ENCODE measurements around the gene ISLR. TPM values are rescaled to one million over a fixed set of nuclear protein-coding genes. Genes with fewer than 3 reads are reported as not detected.

ISLR gene
- total and polyA plus RNA-seq, 2 experiments from 2014 or later: 125 to 127 TPM

DNA sequence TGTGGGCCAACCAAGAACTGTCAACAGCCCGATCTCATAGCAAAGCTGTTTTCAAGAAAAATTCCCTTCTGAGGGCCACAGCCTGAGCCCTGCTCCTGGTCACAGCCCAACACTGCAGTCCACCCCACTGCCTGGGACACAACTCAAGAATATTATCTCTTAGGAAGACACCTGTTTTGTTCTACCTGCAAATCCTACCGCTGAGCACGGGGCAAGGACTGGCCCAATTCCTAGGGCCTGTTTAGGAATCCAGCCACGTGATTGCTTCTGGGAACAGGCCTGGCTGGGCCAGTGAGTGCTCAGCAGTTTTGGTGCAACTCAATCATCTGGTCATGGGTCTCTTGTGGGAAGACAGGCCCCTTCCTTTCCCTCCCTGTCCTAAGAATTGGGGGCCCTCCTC is 34.9 kb upstream of the ISLR start:
- H3K27ac ChIP-seq: no peak overlapping the region

DNA sequence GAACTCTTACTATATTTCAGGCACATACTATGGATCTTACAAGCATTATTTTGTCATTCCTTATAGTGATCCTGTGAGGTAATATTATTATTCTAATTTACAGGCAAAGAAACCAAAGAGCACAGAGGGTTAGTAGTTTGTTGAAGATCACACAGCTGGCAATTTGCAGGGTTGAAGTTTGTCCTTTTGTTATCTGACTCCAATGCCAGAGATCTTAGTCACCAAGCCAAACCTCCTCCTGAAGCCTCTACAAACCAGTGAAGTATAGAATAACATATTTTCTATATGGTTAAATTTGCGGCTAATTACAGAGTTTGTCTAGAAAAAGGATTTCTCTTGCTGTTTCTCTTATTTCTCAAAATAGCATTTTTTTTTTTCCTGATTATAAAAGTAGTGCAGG is 31.9 kb upstream of the ISLR start:
- Histone ChIP-seq H3F3A (ENCODE audit: insufficient read depth) (no peaks in the 10 kb centered on the region; the same call in 1 of the 2 replicates), H4K20me1 (ENCODE audit: insufficient read depth) (no peaks in the 10 kb centered on the region; the same call in 1 of the 2 replicates), H3K27ac (no peak overlapping the region), H2AFZ (no peak overlapping the region), H3K27me3 (replicated peaks; ENCODE audit: insufficient read depth) (peaks cover 1% of the 10 kb centered on the region), H3K36me3 (ENCODE audit: low read depth) (no peaks in the 10 kb centered on the region), H3K9me2 (ENCODE audit: insufficient read depth) (no peaks in the 10 kb centered on the region), H3K79me2 (ENCODE audit: insufficient read depth) (no peaks in the 10 kb centered on the region), H3K4me2 (ENCODE audit: unreplicated experiment) (no peak overlapping the region), H3K9ac (no peak overlapping the region), H3K9me3 (ENCODE audit: low read depth) (no peaks in the 10 kb centered on the region), H3K4me1 (ENCODE audit: insufficient read depth) (peaks cover 5% of the 10 kb centered on the region; the same call in 1 of the 2 replicates), H3K4me3 (no peak overlapping the region)
- no peak for DNase-seq
- TF ChIP-seq EZH2phosphoT487 (IDR thresholded peaks at IDR 0.05; ENCODE audit: insufficient read depth, low read depth) (no peak), EZH2 (IDR thresholded peaks at IDR 0.05; ENCODE audit: insufficient read depth, poor library complexity, severe bottlenecking) (no peak)
- in situ Hi-C loops (cut with MboI): no loop called here
- WGBS, 2 experiments (ENCODE audit: low coverage in 1 of 2, low lambda C conversion rate in 2 of 2, missing lambda C conversion rate in 2 of 2): 79 to 86% methylated on average over 1 of the region's 1 CpG

More for the DNA sequence above, 34.9 kb upstream of the ISLR start:
- no peaks in the 10 kb centered on the region for H4K20me1 ChIP-seq (ENCODE audit: insufficient read depth)
- H3K36me3 ChIP-seq (ENCODE audit: low read depth): no peaks in the 10 kb centered on the region
- DNase-seq: no peak
- H3K79me2 ChIP-seq (ENCODE audit: insufficient read depth): no peaks in the 10 kb centered on the region
- H3K9ac ChIP-seq: no peak overlapping the region
- in situ Hi-C loops (cut with MboI): no loop called here
- no peaks in the 10 kb centered on the region; the same call in 1 of the 2 replicates for H3F3A ChIP-seq (ENCODE audit: insufficient read depth)
- peaks cover 6% of the 10 kb centered on the region; the same call in 1 of the 2 replicates for H3K4me1 ChIP-seq (ENCODE audit: insufficient read depth)
- no peaks in the 10 kb centered on the region for H3K9me3 ChIP-seq (ENCODE audit: low read depth)
- H2AFZ ChIP-seq: no peak overlapping the region
- no peak overlapping the region for H3K4me3 ChIP-seq
- WGBS, 2 experiments (ENCODE audit: low coverage in 1 of 2, low lambda C conversion rate in 2 of 2, missing lambda C conversion rate in 2 of 2): 86 to 87% methylated on average over 4 of the region's 4 CpGs
- H3K4me2 ChIP-seq (ENCODE audit: unreplicated experiment): no peak overlapping the region
- TF ChIP-seq EZH2phosphoT487 (IDR thresholded peaks at IDR 0.05; ENCODE audit: insufficient read depth, low read depth): no peak
- no peak for TF ChIP-seq EZH2 (IDR thresholded peaks at IDR 0.05; ENCODE audit: insufficient read depth, poor library complexity, severe bottlenecking)
- peaks cover 7% of the 10 kb centered on the region for H3K27me3 ChIP-seq (replicated peaks; ENCODE audit: insufficient read depth)
- no peaks in the 10 kb centered on the region for H3K9me2 ChIP-seq (ENCODE audit: insufficient read depth)

DNA sequence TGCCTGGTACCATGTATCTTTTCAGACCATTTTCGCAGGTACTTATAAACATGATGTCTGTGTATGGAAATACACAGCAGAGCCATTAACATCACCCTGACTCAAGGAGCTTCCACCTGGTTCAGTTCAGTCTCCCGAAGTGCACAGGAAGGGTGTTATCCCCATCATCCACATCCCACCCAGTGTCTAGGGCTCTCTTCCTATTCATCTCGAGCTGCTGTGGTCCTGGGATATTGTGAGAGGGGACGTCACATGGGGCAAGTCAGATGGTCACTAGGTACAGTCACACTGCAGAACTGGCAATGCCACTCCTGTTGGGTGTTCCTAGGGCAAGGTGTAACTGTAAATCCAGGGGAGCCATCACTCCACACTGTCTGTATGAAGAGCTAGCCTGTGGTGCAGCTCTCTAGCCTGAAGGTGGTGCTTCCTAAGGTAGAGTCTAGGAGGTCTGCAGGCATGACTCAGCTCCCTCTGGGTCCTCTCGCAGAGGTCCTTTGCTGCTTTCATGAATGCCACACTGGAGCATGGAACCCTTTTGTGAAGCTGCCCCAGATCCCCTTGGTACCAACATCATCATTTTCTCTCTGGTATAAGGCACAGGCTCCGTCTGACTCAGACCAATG is 29.2 kb upstream of the ISLR start:
- Histone ChIP-seq H3K9me2 (ENCODE audit: insufficient read depth) (no peaks in the 10 kb centered on the region), H3K9me3 (ENCODE audit: low read depth) (no peaks in the 10 kb centered on the region), H2AFZ (no peak overlapping the region), H4K20me1 (ENCODE audit: insufficient read depth) (no peaks in the 10 kb centered on the region; the same call in 1 of the 2 replicates), H3F3A (ENCODE audit: insufficient read depth) (no peaks in the 10 kb centered on the region), H3K4me1 (ENCODE audit: insufficient read depth) (no peaks in the 10 kb centered on the region), H3K4me2 (ENCODE audit: unreplicated experiment) (no peak overlapping the region), H3K27ac (no peak overlapping the region), H3K4me3 (no peak overlapping the region), H3K9ac (no peak overlapping the region), H3K36me3 (ENCODE audit: low read depth) (no peaks in the 10 kb centered on the region), H3K79me2 (ENCODE audit: insufficient read depth) (no peaks in the 10 kb centered on the region), H3K27me3 (replicated peaks; ENCODE audit: insufficient read depth) (peaks cover 18% of the 10 kb centered on the region)
- TF ChIP-seq EZH2phosphoT487 (IDR thresholded peaks at IDR 0.05; ENCODE audit: insufficient read depth, low read depth) (no peak), EZH2 (IDR thresholded peaks at IDR 0.05; ENCODE audit: insufficient read depth, poor library complexity, severe bottlenecking) (no peak)
- DNase-seq: no peak
- 51 to 63% methylated on average over 6 of the region's 6 CpGs for WGBS, 2 experiments (ENCODE audit: low coverage in 1 of 2, low lambda C conversion rate in 2 of 2, missing lambda C conversion rate in 2 of 2)
- in situ Hi-C loops (cut with MboI): no loop called here

DNA sequence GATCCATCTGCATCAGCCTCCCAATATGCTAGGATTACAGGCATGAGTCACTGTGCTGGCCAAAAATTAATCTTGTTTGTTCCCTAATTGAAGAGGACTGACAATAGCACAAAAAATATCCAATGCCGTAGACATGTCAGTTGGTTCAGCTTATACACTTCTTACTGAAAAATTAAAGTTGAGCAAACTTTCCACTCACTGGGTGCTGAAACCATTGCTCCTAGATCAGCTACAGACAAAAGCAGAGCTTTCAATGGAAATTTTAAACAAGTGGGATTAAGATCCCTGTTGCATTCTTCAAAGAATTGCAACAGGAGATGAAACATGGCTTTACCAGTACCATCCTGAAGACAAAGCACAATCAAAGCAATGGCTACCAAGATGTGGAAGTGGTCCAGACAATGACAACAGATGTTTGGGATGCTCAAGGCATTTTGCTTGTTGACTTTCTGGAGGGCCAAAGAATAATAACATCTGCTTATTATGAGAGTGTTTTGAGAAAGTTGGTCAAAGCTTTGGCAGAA is 27.2 kb upstream of the ISLR start:
- no peaks in the 10 kb centered on the region for H3F3A ChIP-seq (ENCODE audit: insufficient read depth)
- no peak overlapping the region for H3K27ac ChIP-seq
- H2AFZ ChIP-seq: no peak overlapping the region
- TF ChIP-seq EZH2phosphoT487 (IDR thresholded peaks at IDR 0.05; ENCODE audit: insufficient read depth, low read depth): no peak
- WGBS, 2 experiments (ENCODE audit: low coverage in 1 of 2, low lambda C conversion rate in 2 of 2, missing lambda C conversion rate in 2 of 2): 55 to 67% methylated on average over 1 of the region's 1 CpG
- no peaks in the 10 kb centered on the region; the same call in 1 of the 2 replicates for H4K20me1 ChIP-seq (ENCODE audit: insufficient read depth)
- H3K9me3 ChIP-seq (ENCODE audit: low read depth): no peaks in the 10 kb centered on the region
- H3K79me2 ChIP-seq (ENCODE audit: insufficient read depth): no peaks in the 10 kb centered on the region
- H3K9ac ChIP-seq: no peak overlapping the region
- no peaks in the 10 kb centered on the region for H3K4me1 ChIP-seq (ENCODE audit: insufficient read depth)
- no peaks in the 10 kb centered on the region for H3K36me3 ChIP-seq (ENCODE audit: low read depth)
- H3K4me2 ChIP-seq (ENCODE audit: unreplicated experiment): no peak overlapping the region
- no peak overlapping the region for H3K4me3 ChIP-seq
- in situ Hi-C loops (cut with MboI): no loop called here
- no peaks in the 10 kb centered on the region for H3K9me2 ChIP-seq (ENCODE audit: insufficient read depth)
- peaks cover 18% of the 10 kb centered on the region for H3K27me3 ChIP-seq (replicated peaks; ENCODE audit: insufficient read depth)
- no peak for DNase-seq
